IPS-20b (cell line): ENCODE data around the gene STK25.
A peak's percentile ranks its signal among the peaks of the same experiment; 100 is the strongest.

ENCODE experiments used
- H3K27ac ChIP-seq: one replicate; pipeline ENCODE4 v1.5.1; 2013; ENCODE audit warnings: low read length
- H3K27me3 ChIP-seq: 2 replicates; pipeline ENCODE4 v1.6.1; 2013; ENCODE audit warnings: mild to moderate bottlenecking, low read length, inconsistent platforms; ENCODE audit not compliant: insufficient read depth
- H3K36me3 ChIP-seq: 2 replicates; pipeline ENCODE4 v1.6.1; 2013; ENCODE audit warnings: low read depth, mild to moderate bottlenecking, inconsistent platforms, low read length, moderate library complexity; ENCODE audit not compliant: insufficient read depth
- H3K4me1 ChIP-seq: 2 replicates; pipeline ENCODE4 v1.6.1; 2013; ENCODE audit warnings: mild to moderate bottlenecking, control low read depth, inconsistent platforms, low read length, moderate library complexity; ENCODE audit not compliant: insufficient read depth
- H3K4me3 ChIP-seq: 2 replicates; pipeline ENCODE4 v1.5.1; 2013; ENCODE audit warnings: mild to moderate bottlenecking, low read length, inconsistent platforms
- H3K9ac ChIP-seq: 2 replicates; pipeline ENCODE4 v1.6.1; 2013; ENCODE audit warnings: low read depth, mild to moderate bottlenecking, inconsistent platforms, low read length, moderate library complexity
- H3K9me3 ChIP-seq: 2 replicates; pipeline ENCODE4 v1.6.1; 2013; ENCODE audit warnings: mild to moderate bottlenecking, low read depth, low read length, inconsistent platforms; ENCODE audit not compliant: insufficient read depth

The STK25 gene

DNA sequence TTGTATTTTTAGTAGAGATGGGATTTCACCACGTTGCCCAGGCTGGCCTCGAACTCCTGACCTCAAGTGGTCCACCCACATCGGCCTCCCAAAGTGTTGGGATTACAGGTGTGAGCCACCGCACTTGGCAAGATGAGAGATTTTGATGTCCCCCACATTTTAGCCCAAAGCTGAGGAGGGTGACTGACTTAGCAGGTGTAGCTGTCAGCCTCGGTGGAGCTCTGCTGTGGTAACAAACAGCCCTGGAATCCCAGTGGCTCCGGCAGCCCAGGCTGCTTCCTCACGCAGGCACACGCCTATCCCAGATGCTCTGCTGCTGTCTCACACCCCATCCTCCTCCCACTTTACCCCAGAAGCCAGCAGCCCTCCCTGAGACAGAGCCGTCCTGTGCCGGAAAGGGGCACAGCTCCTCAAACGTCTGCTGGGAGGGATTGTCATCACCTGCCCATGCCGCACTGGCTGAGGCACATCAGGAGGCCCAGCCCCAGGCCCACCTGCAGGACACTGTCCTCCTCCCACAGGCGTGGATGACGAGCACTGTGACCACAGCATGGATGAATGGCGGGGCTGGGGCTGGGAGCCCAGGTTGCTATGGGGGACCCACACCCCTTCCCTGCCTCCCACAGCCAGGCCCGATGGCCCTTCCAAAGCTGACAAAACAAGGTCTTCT is 39.5 kb upstream of the STK25 start:
- Histone ChIP-seq H3K9ac (no peak overlapping the region), H3K4me1 (peaks cover 7% of the 10 kb centered on the region; the same call in 1 of the 2 replicates), H3K27me3 (peaks cover 19% of the 10 kb centered on the region), H3K27ac (no peak overlapping the region), H3K36me3 (no peaks in the 10 kb centered on the region), H3K9me3 (no peaks in the 10 kb centered on the region), H3K4me3 (no peak overlapping the region)

DNA sequence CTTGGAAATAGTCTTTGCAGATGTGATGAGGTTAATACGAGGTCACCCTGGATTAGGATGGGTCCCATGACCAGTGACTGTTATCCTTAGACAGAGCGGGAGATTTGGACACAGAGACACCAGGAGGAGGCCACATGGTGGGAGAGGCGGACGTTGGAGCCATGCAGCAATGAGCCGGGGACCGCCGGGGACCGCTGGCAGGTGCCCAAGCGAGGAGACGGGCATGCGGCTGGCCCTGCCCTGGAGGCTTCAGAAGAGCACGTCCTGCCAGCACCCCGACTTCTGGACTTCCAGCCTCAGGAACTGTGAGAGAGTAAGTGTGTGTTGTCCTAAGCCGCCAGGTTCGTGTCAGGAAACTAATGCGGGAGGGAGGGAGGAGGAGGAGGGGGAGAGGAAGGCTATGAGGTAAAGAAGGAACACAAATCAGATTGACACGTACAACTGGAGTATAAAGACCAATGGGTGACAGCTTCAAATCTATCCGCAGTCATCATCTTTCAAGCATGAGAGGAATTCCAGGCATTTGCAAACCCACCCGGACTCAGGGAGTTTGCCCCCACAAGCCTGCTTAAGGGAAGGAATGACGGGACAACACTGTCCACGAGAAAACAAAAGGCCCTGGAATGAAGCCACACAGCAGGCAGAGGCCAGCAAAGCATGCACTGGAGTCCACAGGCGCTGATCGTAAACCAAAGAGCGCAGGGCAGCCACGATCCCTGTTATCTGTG is 38.6 kb upstream of the STK25 start:
- Histone ChIP-seq H3K9ac (no peak overlapping the region), H3K36me3 (no peaks in the 10 kb centered on the region), H3K4me1 (peaks cover 7% of the 10 kb centered on the region; the same call in 1 of the 2 replicates), H3K4me3 (no peak overlapping the region), H3K27ac (no peak overlapping the region), H3K27me3 (peaks cover 29% of the 10 kb centered on the region), H3K9me3 (no peaks in the 10 kb centered on the region)

GRCh38 chr2:241545523-241546473 is 37.4 kb upstream of the STK25 start:
- Histone ChIP-seq H3K9ac (no peak overlapping the region), H3K4me3 (no peak overlapping the region), H3K27me3 (peaks cover 38% of the 10 kb centered on the region), H3K4me1 (peaks cover 7% of the 10 kb centered on the region; the same call in 1 of the 2 replicates), H3K27ac (no peak overlapping the region), H3K9me3 (no peaks in the 10 kb centered on the region), H3K36me3 (no peaks in the 10 kb centered on the region)

- Histone ChIP-seq H3K4me1 (peaks cover 7% of the 10 kb centered on the region; the same call in 1 of the 2 replicates), H3K27ac (no peak overlapping the region), H3K9ac (no peak overlapping the region), H3K9me3 (no peaks in the 10 kb centered on the region), H3K27me3 (peaks cover 45% of the 10 kb centered on the region), H3K4me3 (no peak overlapping the region), H3K36me3 (no peaks in the 10 kb centered on the region)
These were observed 36.7 kb upstream of the STK25 start for GRCh38 chr2:241545106-241545505.

DNA sequence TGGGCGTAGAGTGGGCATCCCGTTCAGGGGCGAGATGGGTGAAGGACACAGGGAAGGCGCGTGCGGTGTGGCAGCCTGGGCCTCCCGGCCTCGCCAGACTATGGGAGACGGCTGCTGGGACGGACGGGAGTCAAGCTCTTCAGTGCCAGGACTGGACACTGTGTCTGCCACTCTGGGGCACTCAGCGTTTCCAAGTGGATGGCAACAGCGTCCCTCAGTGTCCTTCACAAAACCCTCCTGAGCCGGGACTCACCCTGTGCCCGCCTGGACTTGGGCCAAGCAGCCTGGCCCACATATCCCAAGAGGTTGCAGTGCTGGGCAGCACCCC is 33.9 kb upstream of the STK25 start:
- H3K27me3 ChIP-seq = peaks cover 60% of the 10 kb centered on the region
- no peak overlapping the region for H3K27ac ChIP-seq
- no peak overlapping the region for H3K9ac ChIP-seq
- H3K4me3 ChIP-seq = no peak overlapping the region
- no peaks in the 10 kb centered on the region for H3K36me3 ChIP-seq
- H3K9me3 ChIP-seq = no peaks in the 10 kb centered on the region
- H3K4me1 ChIP-seq = peaks cover 6% of the 10 kb centered on the region

DNA sequence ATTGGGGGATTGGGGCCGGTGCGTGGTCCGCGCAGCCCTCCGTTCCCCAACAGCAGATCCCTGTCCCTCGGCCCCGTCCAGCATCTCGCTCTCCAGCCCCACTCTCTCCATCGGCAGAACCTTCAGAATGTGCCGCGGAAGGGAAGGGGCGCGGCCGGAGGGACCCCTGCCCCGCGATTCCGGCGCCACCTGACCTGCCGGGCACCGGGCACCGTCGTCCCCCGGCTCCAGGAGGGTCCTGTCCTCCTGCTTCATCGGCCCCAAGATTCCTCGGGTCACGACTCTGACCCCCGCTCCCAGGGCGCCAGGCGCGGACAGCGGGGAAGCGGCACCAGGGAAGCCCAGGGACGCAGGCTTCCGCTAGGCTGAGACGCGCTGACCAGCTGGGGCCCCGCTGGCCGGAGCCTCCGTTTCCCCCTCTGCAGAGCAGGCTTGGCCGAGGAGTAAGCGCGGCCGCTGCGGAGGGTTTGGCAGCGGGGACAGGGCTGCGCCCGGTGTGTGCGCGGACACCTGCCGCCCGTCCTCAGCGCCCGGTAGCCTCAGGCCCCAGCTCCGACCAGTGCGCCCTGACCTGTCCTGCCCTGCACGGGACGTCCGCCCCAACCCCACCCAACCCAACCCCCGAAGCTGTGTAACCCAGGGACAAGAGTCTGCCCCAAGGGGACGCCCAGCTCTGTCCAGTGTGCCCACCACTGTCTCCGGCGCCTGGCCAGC is 33.3 kb upstream of the STK25 start:
- Histone ChIP-seq H3K4me1 (peaks cover 1% of the 10 kb centered on the region), H3K4me3 (peak overlapping the region; percentile 57), H3K27ac (no peak overlapping the region), H3K9ac (no peak overlapping the region), H3K9me3 (no peaks in the 10 kb centered on the region), H3K36me3 (no peaks in the 10 kb centered on the region), H3K27me3 (peaks cover 59% of the 10 kb centered on the region)

DNA sequence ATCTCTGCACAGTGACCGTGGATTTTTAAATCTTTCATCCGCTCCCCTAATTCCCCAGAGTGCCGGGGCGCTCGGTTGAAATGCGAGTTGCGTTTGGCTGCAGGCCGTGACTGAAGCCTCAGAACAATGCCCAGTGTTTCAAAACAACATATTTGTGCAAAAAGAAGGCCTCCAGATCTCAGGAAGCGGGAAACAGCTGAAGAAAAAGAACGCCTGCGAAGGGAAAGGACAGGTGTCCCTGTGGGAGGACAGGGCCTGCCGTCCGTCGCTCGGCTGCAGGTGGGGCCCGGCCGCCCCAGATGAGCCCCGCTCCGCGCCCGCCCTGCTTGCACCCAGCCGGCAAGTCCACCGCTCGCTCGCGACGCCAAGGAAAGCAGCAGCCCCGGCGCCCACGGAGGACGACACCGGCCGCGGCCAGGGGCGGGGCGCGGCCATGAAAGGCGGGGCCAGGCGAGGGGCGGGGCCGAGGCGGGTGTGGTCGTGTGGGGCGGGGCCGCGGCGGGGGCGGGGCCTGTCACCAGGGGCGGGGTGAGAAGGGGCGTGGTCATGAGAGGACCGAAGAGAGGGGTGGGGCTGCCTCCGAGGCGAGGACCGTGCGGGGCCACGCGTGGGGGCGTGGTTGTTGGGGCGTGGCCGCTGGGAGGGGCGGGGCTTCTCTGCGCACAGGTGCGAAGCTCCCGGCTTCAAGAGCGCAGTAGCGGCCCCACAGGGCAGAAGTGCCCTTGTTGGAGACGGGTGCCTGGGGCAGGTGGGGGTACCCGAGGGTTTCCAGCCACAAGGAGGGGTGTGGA is 32.6 kb upstream of the STK25 start:
- Histone ChIP-seq H3K27me3 (peaks cover 51% of the 10 kb centered on the region), H3K4me3 (peak overlapping the region; percentile 65), H3K36me3 (no peaks in the 10 kb centered on the region), H3K27ac (no peak overlapping the region), H3K4me1 (no peaks in the 10 kb centered on the region; the same call in 1 of the 2 replicates), H3K9me3 (no peaks in the 10 kb centered on the region), H3K9ac (no peak overlapping the region)

DNA sequence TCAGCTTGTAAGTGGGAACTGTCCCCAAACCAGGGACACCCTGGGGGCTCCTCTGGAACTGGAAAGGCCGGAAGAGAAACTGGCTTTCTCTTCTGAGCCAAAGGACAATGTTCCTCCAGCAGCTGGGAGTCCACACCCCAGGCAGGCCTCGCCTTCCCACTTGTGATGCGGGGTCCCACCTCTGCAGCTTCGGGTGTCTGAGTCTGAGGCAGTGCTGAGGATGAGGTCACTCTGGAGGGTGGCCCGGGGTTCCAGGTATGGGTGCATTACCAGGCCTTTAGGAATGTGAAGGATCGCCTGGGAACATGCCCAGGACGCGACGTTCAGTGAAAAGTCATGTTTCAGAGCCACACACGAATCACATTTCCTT is 32.0 kb upstream of the STK25 start:
- H3K9me3 ChIP-seq = no peaks in the 10 kb centered on the region
- peak overlapping the region; percentile 65; the same call in 1 of the 2 replicates for H3K4me3 ChIP-seq
- H3K27me3 ChIP-seq = peaks cover 47% of the 10 kb centered on the region
- H3K27ac ChIP-seq = no peak overlapping the region
- no peak overlapping the region for H3K9ac ChIP-seq
- H3K36me3 ChIP-seq = no peaks in the 10 kb centered on the region
- no peaks in the 10 kb centered on the region; the same call in 1 of the 2 replicates for H3K4me1 ChIP-seq

GRCh38 chr2:241539616-241540374 is 31.4 kb upstream of the STK25 start:
- Histone ChIP-seq H3K9me3 (no peaks in the 10 kb centered on the region), H3K9ac (no peak overlapping the region), H3K27ac (no peak overlapping the region), H3K4me1 (no peaks in the 10 kb centered on the region; the same call in 1 of the 2 replicates), H3K4me3 (no peak overlapping the region), H3K27me3 (peaks cover 47% of the 10 kb centered on the region), H3K36me3 (no peaks in the 10 kb centered on the region)

- no peak overlapping the region for H3K4me3 ChIP-seq
- H3K4me1 ChIP-seq = no peaks in the 10 kb centered on the region; the same call in 1 of the 2 replicates
- H3K9ac ChIP-seq = no peak overlapping the region
- no peak overlapping the region for H3K27ac ChIP-seq
- no peaks in the 10 kb centered on the region for H3K36me3 ChIP-seq
- H3K27me3 ChIP-seq = peaks cover 47% of the 10 kb centered on the region
- no peaks in the 10 kb centered on the region for H3K9me3 ChIP-seq
These were observed 30.6 kb upstream of the STK25 start for GRCh38 chr2:241538838-241539615.
